A549 (cell line): ENCODE data around the gene ABCD2.

Experiments
- BHLHE40 ChIP-seq: IDR thresholded peaks from 2 replicates; pipeline ENCODE4 v1.6.1; 2012; ENCODE audit warnings: low read depth, low read length, inconsistent platforms
- CBX2 ChIP-seq: fragments of 200-600 bp; sonication (generic); IDR thresholded peaks from 2 replicates; pipeline ENCODE4 v1.6.1; 2016; ENCODE audit warnings: low read depth, mild to moderate bottlenecking, borderline replicate concordance
- CTCF ChIP-seq: fragments of >200 bp; sonication (Bioruptor Twin); formaldehyde crosslinking; IDR thresholded peaks from 3 replicates; pipeline ENCODE4 v1.5.1; 2016
- GATA3 ChIP-seq: IDR thresholded peaks from 2 replicates; pipeline ENCODE4 v1.6.1; 2012; ENCODE audit warnings: borderline replicate concordance
- MAFK ChIP-seq: fragments of 450-650 bp; IDR thresholded peaks from 2 replicates; pipeline ENCODE4 v1.6.1; 2014; ENCODE audit not compliant: partially characterized antibody
- POLR2A ChIP-seq: IDR thresholded peaks from 2 replicates; pipeline ENCODE4 v1.6.1; 2012; ENCODE audit warnings: mild to moderate bottlenecking, low read length

GRCh38 chr12:39620659-39621658 lies 1.4 kb upstream of the ABCD2 start:
- TF ChIP-seq POLR2A (no peak), BHLHE40 (no peak), CTCF (no peak), MAFK (no peak), CBX2 (no peak), GATA3 (no peak)
